GM12892 (cell line): ENCODE results near the gene ZNF777.

Source experiments
- POLR2A ChIP-seq: IDR thresholded peaks from 2 replicates; pipeline ENCODE4 v1.6.1; 2011; ENCODE audit warnings: low read depth, low read length, control low read depth
- POLR2AphosphoS5 ChIP-seq: IDR thresholded peaks from 2 replicates; pipeline ENCODE4 v1.6.1; 2011; ENCODE audit warnings: low read depth, low read length, control low read depth
- TAF1 ChIP-seq: IDR thresholded peaks from 2 replicates; pipeline ENCODE4 v1.6.1; 2011; ENCODE audit warnings: low read depth, mild to moderate bottlenecking, control low read depth, low read length, borderline replicate concordance

- TF ChIP-seq POLR2AphosphoS5 (no peak), POLR2A (no peak), TAF1 (no peak)
Observed at GRCh38 chr7:149473251-149473650, 12.4 kb upstream of the ZNF777 start.
